Right atrium auricular region (tissue), 2 donors: ENCODE results near the gene CCR1. TPM values are rescaled to one million over a fixed set of nuclear protein-coding genes. Genes with fewer than 3 reads are reported as not detected.

Experiments
- DNase-seq: peaks from one replicate; pipeline ENCODE4 v3.0.0-alpha.2; 2019; ENCODE audit warnings: low spot score
- H3K27ac ChIP-seq, 2 donors: fragments of 200-600 bp; sonication (generic); 1 replicate in 1 of 2; 2 replicates in 1 of 2; pipeline ENCODE4 v1.5.1; 2016 to 2019
- H3K27me3 ChIP-seq, 2 donors: fragments of 200-600 bp; sonication (generic); one replicate each; pipeline versions ENCODE4 v1.5.1 to v1.6.0; 2017 to 2019
- H3K36me3 ChIP-seq: fragments of 200-600 bp; sonication (generic); one replicate; pipeline ENCODE4 v1.5.1; 2016
- H3K4me1 ChIP-seq, 2 donors: fragments of 200-600 bp; sonication (generic); one replicate each; pipeline versions ENCODE4 v1.5.1 to v1.6.0; 2017 to 2019
- H3K4me3 ChIP-seq, 2 donors: fragments of 200-600 bp; sonication (generic); 1 replicate in 1 of 2; 2 replicates in 1 of 2; pipeline ENCODE4 v1.5.1; 2017 to 2019; ENCODE audit warnings: mild to moderate bottlenecking in 1 of 2, moderate library complexity in 1 of 2
- H3K9me3 ChIP-seq, 2 donors: fragments of 200-600 bp; sonication (generic); one replicate each; pipeline ENCODE4 v1.5.1; 2019
- CTCF ChIP-seq, 2 donors: fragments of 200-600 bp; sonication (generic); IDR thresholded peaks; one replicate each; pipeline ENCODE4 v1.5.1; 2019; ENCODE audit warnings: antibody characterized with exemption in 2 of 2
- total RNA-seq, 2 donors: library from RNA; depleted of rRNA; stranded (reverse); fragments of >200 nt; gene quantifications; one replicate each; pipeline ENCODE4 v1.1.0, GENCODE V29; 2016

CCR1 gene
- total RNA-seq, 2 donors from 2014 or later: 1.2 to 8.9 TPM

GRCh38 chr3:46218196-46218709 lies 10.1 kb upstream of the CCR1 start:
- no peaks in the 10 kb centered on the region for H3K27me3 ChIP-seq
- DNase-seq: no peak

GRCh38 chr3:46215810-46216414 lies 7.8 kb upstream of the CCR1 start:
- Histone ChIP-seq H3K27ac (no peak overlapping the region), H3K4me1 (no peaks in the 10 kb centered on the region), H3K4me3 (no peak overlapping the region), H3K27me3 (no peaks in the 10 kb centered on the region), H3K36me3 (no peaks in the 10 kb centered on the region), H3K9me3 (peaks cover 0 to 8% of the 10 kb centered on the region in 2 donors)
- no peak for TF ChIP-seq CTCF (IDR thresholded peaks at IDR 0.05)
- DNase-seq: no peak

More at GRCh38 chr3:46218196-46218709, 10.1 kb upstream of the CCR1 start:
- Histone ChIP-seq H3K27ac (no peak overlapping the region), H3K9me3 (peaks cover 0 to 8% of the 10 kb centered on the region in 2 donors), H3K4me3 (no peak overlapping the region), H3K4me1 (no peaks in the 10 kb centered on the region), H3K36me3 (no peaks in the 10 kb centered on the region)
- TF ChIP-seq CTCF (IDR thresholded peaks at IDR 0.05): no peak

GRCh38 chr3:46214751-46215352 lies 6.7 kb upstream of the CCR1 start:
- no peaks in the 10 kb centered on the region for H3K36me3 ChIP-seq
- peaks cover 0 to 5% of the 10 kb centered on the region in 2 donors for H3K9me3 ChIP-seq
- no peak overlapping the region for H3K27ac ChIP-seq
- DNase-seq: no peak
- H3K4me3 ChIP-seq: no peak overlapping the region
- H3K27me3 ChIP-seq: no peaks in the 10 kb centered on the region
- H3K4me1 ChIP-seq: no peaks in the 10 kb centered on the region
- TF ChIP-seq CTCF (IDR thresholded peaks at IDR 0.05): peak in 1 of 2 donors; percentile 21

- Histone ChIP-seq H3K27me3 (no peaks in the 10 kb centered on the region), H3K27ac (no peak overlapping the region), H3K9me3 (no peaks in the 10 kb centered on the region), H3K4me1 (no peaks in the 10 kb centered on the region), H3K36me3 (no peaks in the 10 kb centered on the region), H3K4me3 (no peak overlapping the region)
- TF ChIP-seq CTCF (IDR thresholded peaks at IDR 0.05): no peak
- no peak for DNase-seq
These were observed 5.1 kb upstream of the CCR1 start for GRCh38 chr3:46213201-46213600.

- H3K27me3 ChIP-seq: no peaks in the 10 kb centered on the region
- H3K4me1 ChIP-seq: no peaks in the 10 kb centered on the region
- no peak overlapping the region for H3K4me3 ChIP-seq
- TF ChIP-seq CTCF (IDR thresholded peaks at IDR 0.05): no peak
- H3K9me3 ChIP-seq: no peaks in the 10 kb centered on the region
- peak; percentile 47 for DNase-seq
- no peak overlapping the region for H3K27ac ChIP-seq
- H3K36me3 ChIP-seq: no peaks in the 10 kb centered on the region
These were observed 4.0 kb upstream of the CCR1 start for GRCh38 chr3:46212101-46212500.
